ENCODE results near the gene NAPG.

NAPG gene

GRCh38 chr18:10518595-10519255, 7.1 kb upstream of the NAPG start:
- Histone ChIP-seq H3K9ac (ENCODE audit: low read length) (no peak overlapping the region), H3K9me3 (ENCODE audit: control insufficient read depth, low read length) (no peaks in the 10 kb centered on the region), H3K36me3 (ENCODE audit: control insufficient read depth, insufficient read depth, low read length) (no peaks in the 10 kb centered on the region), H3K27me3 (ENCODE audit: control insufficient read depth, insufficient read depth, low read length) (no peaks in the 10 kb centered on the region), H3K4me3 (ENCODE audit: low read length) (no peak overlapping the region), H3K4me1 (ENCODE audit: control insufficient read depth, insufficient read depth, low read length) (no peaks in the 10 kb centered on the region)

- Histone ChIP-seq H3K36me3 (ENCODE audit: control insufficient read depth, insufficient read depth, low read length) (no peaks in the 10 kb centered on the region), H3K9ac (ENCODE audit: low read length) (no peak overlapping the region), H3K4me1 (ENCODE audit: control insufficient read depth, insufficient read depth, low read length) (no peaks in the 10 kb centered on the region), H3K4me3 (ENCODE audit: low read length) (no peak overlapping the region), H3K27me3 (ENCODE audit: control insufficient read depth, insufficient read depth, low read length) (no peaks in the 10 kb centered on the region), H3K9me3 (ENCODE audit: control insufficient read depth, low read length) (no peaks in the 10 kb centered on the region)
Measured at GRCh38 chr18:10519366-10519765, 6.5 kb upstream of the NAPG start.

DNA sequence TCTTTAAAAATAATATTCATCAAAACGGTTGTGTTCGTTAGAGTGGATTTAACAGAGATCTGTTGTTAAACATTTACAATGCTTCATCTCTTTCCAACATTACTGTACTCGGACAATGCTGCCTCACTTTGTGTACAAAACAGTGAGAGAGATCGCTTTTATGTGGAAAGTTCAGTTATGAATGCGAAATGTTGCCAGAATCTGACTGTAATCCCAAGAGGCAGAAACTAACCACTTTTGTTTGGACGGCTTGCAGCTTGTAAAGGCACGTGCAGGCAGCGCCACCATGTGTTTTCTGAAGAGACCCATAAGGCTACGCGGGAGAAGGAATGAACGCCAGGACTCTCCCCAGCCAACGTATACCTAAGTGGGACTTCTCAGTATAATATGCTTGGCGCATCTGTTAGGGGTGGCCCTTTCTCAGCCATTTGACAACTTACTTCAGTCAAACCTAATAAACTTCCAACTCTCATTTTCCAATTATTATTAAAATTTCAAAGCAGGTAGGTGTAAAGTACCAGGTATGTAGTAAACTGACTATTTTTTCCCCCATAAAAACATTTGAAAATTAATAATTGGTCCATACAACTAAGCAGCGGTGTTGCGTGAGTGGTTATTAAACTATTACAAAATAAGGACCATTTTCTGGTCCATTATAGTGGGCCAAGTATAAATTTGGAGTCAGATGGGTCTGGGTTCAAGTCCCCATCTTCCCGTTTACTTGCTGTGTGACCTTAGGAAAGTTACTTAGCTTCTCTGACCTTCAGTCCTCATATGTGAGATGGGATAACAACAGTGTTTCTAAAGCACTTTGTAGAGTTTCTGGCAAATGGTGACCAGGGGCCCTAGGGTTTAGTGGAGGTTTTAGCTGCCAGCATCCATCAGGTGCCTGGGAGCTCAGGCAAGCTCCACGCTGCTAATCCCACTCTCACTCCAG, 5.6 kb upstream of the NAPG start:
- Histone ChIP-seq H3K9ac (ENCODE audit: low read length) (no peak overlapping the region), H3K27me3 (ENCODE audit: control insufficient read depth, insufficient read depth, low read length) (no peaks in the 10 kb centered on the region), H3K36me3 (ENCODE audit: control insufficient read depth, insufficient read depth, low read length) (no peaks in the 10 kb centered on the region), H3K9me3 (ENCODE audit: control insufficient read depth, low read length) (no peaks in the 10 kb centered on the region), H3K4me1 (ENCODE audit: control insufficient read depth, insufficient read depth, low read length) (no peaks in the 10 kb centered on the region), H3K4me3 (ENCODE audit: low read length) (no peak overlapping the region)

GRCh38 chr18:10521566-10521965, 4.3 kb upstream of the NAPG start:
- H3K9me3 ChIP-seq (ENCODE audit: control insufficient read depth, low read length): no peaks in the 10 kb centered on the region
- H3K4me3 ChIP-seq (ENCODE audit: low read length): no peak overlapping the region
- no peak overlapping the region for H3K9ac ChIP-seq (ENCODE audit: low read length)
- H3K4me1 ChIP-seq (ENCODE audit: control insufficient read depth, insufficient read depth, low read length): no peaks in the 10 kb centered on the region
- no peaks in the 10 kb centered on the region for H3K27me3 ChIP-seq (ENCODE audit: control insufficient read depth, insufficient read depth, low read length)
- no peaks in the 10 kb centered on the region for H3K36me3 ChIP-seq (ENCODE audit: control insufficient read depth, insufficient read depth, low read length)

DNA sequence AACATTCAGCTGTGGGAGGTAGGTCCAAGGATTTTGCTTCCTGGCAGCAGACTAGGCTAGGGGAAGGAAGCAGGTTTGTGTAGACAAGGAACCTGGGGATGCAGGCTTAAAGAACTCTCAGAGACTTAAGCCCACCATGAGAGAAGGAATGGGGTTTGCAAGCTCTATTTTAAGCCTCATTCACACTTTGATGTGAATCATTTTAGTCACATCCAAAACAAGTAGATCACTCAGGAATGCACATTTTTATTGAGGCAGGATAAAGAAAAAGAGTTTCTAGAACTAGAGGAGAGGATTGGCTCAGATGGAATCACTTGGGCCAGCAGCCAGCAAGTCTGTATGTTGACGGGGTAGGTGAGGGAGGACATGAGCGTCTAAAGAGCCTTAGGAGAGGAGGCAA, 3.3 kb upstream of the NAPG start:
- Histone ChIP-seq H3K36me3 (ENCODE audit: control insufficient read depth, insufficient read depth, low read length) (no peaks in the 10 kb centered on the region), H3K9ac (ENCODE audit: low read length) (no peak overlapping the region), H3K4me3 (ENCODE audit: low read length) (no peak overlapping the region), H3K27me3 (ENCODE audit: control insufficient read depth, insufficient read depth, low read length) (no peaks in the 10 kb centered on the region), H3K4me1 (ENCODE audit: control insufficient read depth, insufficient read depth, low read length) (peaks cover 4% of the 10 kb centered on the region), H3K9me3 (ENCODE audit: control insufficient read depth, low read length) (no peaks in the 10 kb centered on the region)

DNA sequence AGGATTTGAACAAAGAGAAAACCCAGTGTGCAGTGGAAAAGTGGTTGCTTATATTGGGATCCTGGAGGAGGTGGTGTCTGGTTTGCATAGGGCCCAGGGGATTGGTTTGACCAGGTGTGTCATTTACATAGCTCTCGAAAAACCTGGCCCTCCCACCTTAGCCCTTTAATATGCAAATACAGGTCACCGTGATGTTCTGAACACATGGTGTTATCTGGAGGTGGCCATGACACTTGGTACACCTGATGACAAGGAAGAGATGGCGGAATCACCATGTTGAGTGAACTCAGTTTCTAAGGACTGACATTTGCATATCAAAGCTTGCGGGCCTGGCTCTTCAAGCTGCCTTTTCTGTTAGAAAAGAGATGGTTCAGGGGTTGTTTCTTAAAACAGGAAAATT, 2.3 kb upstream of the NAPG start:
- H3K27me3 ChIP-seq (ENCODE audit: control insufficient read depth, insufficient read depth, low read length): no peaks in the 10 kb centered on the region
- peaks cover 4% of the 10 kb centered on the region for H3K4me1 ChIP-seq (ENCODE audit: control insufficient read depth, insufficient read depth, low read length)
- H3K9ac ChIP-seq (ENCODE audit: low read length): no peak overlapping the region
- no peak overlapping the region for H3K4me3 ChIP-seq (ENCODE audit: low read length)
- H3K9me3 ChIP-seq (ENCODE audit: control insufficient read depth, low read length): no peaks in the 10 kb centered on the region
- no peaks in the 10 kb centered on the region for H3K36me3 ChIP-seq (ENCODE audit: control insufficient read depth, insufficient read depth, low read length)

- no peak overlapping the region for H3K4me3 ChIP-seq (ENCODE audit: low read length)
- H3K9ac ChIP-seq (ENCODE audit: low read length): no peak overlapping the region
- no peaks in the 10 kb centered on the region for H3K27me3 ChIP-seq (ENCODE audit: control insufficient read depth, insufficient read depth, low read length)
- no peaks in the 10 kb centered on the region for H3K36me3 ChIP-seq (ENCODE audit: control insufficient read depth, insufficient read depth, low read length)
- no peaks in the 10 kb centered on the region for H3K9me3 ChIP-seq (ENCODE audit: control insufficient read depth, low read length)
- peaks cover 4% of the 10 kb centered on the region for H3K4me1 ChIP-seq (ENCODE audit: control insufficient read depth, insufficient read depth, low read length)
Measured at GRCh38 chr18:10524507-10525370, 1.1 kb upstream of the NAPG start.

DNA sequence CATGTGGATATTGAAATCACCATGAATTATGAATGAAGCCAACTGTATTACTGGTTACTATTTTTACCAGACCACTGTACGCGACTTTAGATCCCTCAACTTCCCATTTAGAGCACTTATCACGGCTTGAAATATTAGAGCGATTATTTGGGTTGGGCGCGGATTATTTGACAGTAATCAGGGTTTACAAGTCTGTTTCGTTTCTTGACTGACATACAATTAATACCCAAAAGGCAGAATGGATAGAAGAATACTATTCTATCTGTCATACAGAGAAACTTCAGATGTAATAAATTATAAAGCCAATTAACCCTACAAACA, 496 bp upstream of the NAPG start:
- H3K9ac ChIP-seq (ENCODE audit: low read length): peak overlapping the region; percentile 84
- no peaks in the 10 kb centered on the region for H3K27me3 ChIP-seq (ENCODE audit: control insufficient read depth, insufficient read depth, low read length)
- H3K4me3 ChIP-seq (ENCODE audit: low read length): no peak overlapping the region
- H3K4me1 ChIP-seq (ENCODE audit: control insufficient read depth, insufficient read depth, low read length): peaks cover 4% of the 10 kb centered on the region
- no peaks in the 10 kb centered on the region for H3K9me3 ChIP-seq (ENCODE audit: control insufficient read depth, low read length)
- H3K36me3 ChIP-seq (ENCODE audit: control insufficient read depth, insufficient read depth, low read length): no peaks in the 10 kb centered on the region

DNA sequence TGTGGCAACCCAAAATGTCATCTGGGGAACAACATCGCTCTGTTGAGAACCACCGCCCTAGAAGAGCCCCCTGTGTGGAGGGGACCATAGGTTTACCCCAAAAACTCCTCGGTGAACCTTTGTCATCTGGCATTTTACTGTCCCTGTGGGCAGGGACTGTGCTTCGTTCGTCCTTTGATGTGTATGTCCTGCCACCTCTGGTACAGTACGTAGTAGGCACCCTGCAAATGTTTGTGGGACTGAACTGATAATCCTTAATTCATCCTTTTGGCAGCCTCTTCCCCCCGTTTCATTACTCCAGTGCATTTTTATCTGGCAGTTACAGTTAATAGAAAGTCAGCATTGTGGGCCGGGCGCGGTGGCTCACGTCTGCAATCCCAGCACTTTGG, 728 bp downstream of the NAPG start:
- Histone ChIP-seq H3K4me3 (ENCODE audit: low read length) (peak overlapping the region; percentile 96), H3K27me3 (ENCODE audit: control insufficient read depth, insufficient read depth, low read length) (no peaks in the 10 kb centered on the region), H3K9ac (ENCODE audit: low read length) (peak overlapping the region; percentile 84), H3K4me1 (ENCODE audit: control insufficient read depth, insufficient read depth, low read length) (peaks cover 4% of the 10 kb centered on the region), H3K9me3 (ENCODE audit: control insufficient read depth, low read length) (no peaks in the 10 kb centered on the region), H3K36me3 (ENCODE audit: control insufficient read depth, insufficient read depth, low read length) (no peaks in the 10 kb centered on the region)

DNA sequence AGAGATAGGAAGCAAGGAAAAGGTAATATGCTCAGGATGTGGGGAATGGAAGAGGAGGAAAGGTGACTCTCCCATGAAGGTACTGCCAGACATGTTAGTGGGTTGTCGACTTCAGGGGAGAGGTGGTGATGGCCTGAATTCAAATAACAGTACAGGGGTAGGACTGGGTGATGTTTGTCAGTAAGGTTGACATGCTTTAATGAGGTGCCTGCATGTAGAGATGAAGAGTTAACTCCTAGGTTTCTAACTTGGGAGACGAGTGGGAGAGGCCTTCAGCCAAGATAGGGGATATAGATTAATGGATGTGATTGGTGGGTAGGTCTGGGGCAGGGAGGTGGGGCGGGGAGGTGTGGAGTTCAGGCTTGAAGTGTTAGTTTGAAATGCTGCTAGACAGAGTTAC, 2.6 kb downstream of the NAPG start:
- no peaks in the 10 kb centered on the region for H3K9me3 ChIP-seq (ENCODE audit: control insufficient read depth, low read length)
- no peak overlapping the region for H3K4me3 ChIP-seq (ENCODE audit: low read length)
- H3K4me1 ChIP-seq (ENCODE audit: control insufficient read depth, insufficient read depth, low read length): peaks cover 4% of the 10 kb centered on the region

GRCh38 chr18:10530002-10530401, 4.2 kb downstream of the NAPG start:
- H3K9me3 ChIP-seq (ENCODE audit: control insufficient read depth, low read length): no peaks in the 10 kb centered on the region
- H3K36me3 ChIP-seq (ENCODE audit: control insufficient read depth, insufficient read depth, low read length): no peaks in the 10 kb centered on the region
- no peak overlapping the region for H3K4me3 ChIP-seq (ENCODE audit: low read length)
- H3K9ac ChIP-seq (ENCODE audit: low read length): no peak overlapping the region
- peaks cover 4% of the 10 kb centered on the region for H3K4me1 ChIP-seq (ENCODE audit: control insufficient read depth, insufficient read depth, low read length)
- no peaks in the 10 kb centered on the region for H3K27me3 ChIP-seq (ENCODE audit: control insufficient read depth, insufficient read depth, low read length)

More for the DNA sequence above, 2.6 kb downstream of the NAPG start:
- Histone ChIP-seq H3K27me3 (ENCODE audit: control insufficient read depth, insufficient read depth, low read length) (no peaks in the 10 kb centered on the region), H3K36me3 (ENCODE audit: control insufficient read depth, insufficient read depth, low read length) (no peaks in the 10 kb centered on the region), H3K9ac (ENCODE audit: low read length) (no peak overlapping the region)

GRCh38 chr18:10530852-10531251, 5.0 kb downstream of the NAPG start:
- no peak overlapping the region for H3K9ac ChIP-seq (ENCODE audit: low read length)
- no peaks in the 10 kb centered on the region for H3K9me3 ChIP-seq (ENCODE audit: control insufficient read depth, low read length)
- no peaks in the 10 kb centered on the region for H3K36me3 ChIP-seq (ENCODE audit: control insufficient read depth, insufficient read depth, low read length)
- H3K27me3 ChIP-seq (ENCODE audit: control insufficient read depth, insufficient read depth, low read length): no peaks in the 10 kb centered on the region
- H3K4me3 ChIP-seq (ENCODE audit: low read length): no peak overlapping the region
- peaks cover 4% of the 10 kb centered on the region for H3K4me1 ChIP-seq (ENCODE audit: control insufficient read depth, insufficient read depth, low read length)
